ENCODE data around the gene EEF1A2. TPM values are rescaled to one million over a fixed set of nuclear protein-coding genes. Genes with fewer than 3 reads are reported as not detected.

Gene EEF1A2
- total RNA-seq, 1 experiment from 2014 or later: 26.0 TPM

DNA sequence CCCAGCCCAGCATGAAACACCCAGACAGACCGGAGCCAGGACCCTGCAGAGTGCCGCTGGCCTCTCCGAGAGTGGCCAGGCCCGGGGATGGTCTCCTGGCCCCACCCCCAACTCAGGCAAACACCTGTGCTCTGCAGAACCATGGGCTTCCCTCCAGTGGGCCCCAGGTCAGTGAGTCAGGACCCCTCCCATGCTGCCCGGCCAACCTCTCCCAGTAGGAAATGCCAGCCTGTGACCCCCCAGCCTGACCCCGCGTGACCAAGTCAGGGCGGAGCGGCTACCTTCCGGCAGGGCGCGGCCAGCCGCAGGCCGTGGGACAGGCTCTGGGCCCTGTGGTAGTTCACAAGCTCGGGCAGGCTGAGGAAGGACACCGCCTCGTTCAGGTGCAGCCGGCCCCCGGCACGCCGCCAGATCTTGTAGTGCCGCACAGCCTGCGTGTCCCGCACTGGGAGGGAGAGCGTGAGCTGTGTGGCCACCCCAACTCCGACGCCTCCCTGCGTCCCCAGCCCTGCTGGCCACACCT, 35.0 kb upstream of the EEF1A2 start:
- Mint-ChIP-seq H3K4me3 (no peak overlapping the region), H3K9me3 (no peaks in the 10 kb centered on the region), H3K36me3 (no peaks in the 10 kb centered on the region), H3K27me3 (ENCODE audit: low read depth) (no peaks in the 10 kb centered on the region), H3K27ac (no peak overlapping the region), H3K4me1 (0 out of 2 replicates have a peak, but pooled peaks cover 2% of the 10 kb centered on the region)
- TF ChIP-seq, protein P1, sequence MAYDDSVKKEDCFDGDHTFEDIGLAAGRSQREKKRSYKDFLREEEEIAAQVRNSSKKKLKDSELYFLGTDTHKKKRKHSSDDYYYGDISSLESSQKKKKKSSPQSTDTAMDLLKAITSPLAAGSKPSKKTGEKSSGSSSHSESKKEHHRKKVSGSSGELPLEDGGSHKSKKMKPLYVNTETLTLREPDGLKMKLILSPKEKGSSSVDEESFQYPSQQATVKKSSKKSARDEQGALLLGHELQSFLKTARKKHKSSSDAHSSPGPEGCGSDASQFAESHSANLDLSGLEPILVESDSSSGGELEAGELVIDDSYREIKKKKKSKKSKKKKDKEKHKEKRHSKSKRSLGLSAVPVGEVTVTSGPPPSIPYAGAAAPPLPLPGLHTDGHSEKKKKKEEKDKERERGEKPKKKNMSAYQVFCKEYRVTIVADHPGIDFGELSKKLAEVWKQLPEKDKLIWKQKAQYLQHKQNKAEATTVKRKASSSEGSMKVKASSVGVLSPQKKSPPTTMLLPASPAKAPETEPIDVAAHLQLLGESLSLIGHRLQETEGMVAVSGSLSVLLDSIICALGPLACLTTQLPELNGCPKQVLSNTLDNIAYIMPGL (CRISPR knock-in tag; IDR thresholded peaks at IDR 0.05): no peak
- TF ChIP-seq SP1 (CRISPR knock-in tag; conservative IDR thresholded peaks at IDR 0.05): no peak
- no peak for TF ChIP-seq USF1 (CRISPR knock-in tag; IDR thresholded peaks at IDR 0.05)
- no peak for TF ChIP-seq ZNF532 (CRISPR knock-in tag; IDR thresholded peaks at IDR 0.05; ENCODE audit: borderline replicate concordance)
- no peak for TF ChIP-seq HMGA2 (CRISPR knock-in tag; IDR thresholded peaks at IDR 0.05)
- no peak for TF ChIP-seq EMX1 (CRISPR knock-in tag; IDR thresholded peaks at IDR 0.05)
- TF ChIP-seq SOX15 (CRISPR knock-in tag; IDR thresholded peaks at IDR 0.05): no peak
- DNase-seq (ENCODE audit: low spot score): peak; percentile 32
- ChIA-PET CTCF (interaction anchor here (1.3 to 4.8 kb wide), 4 partner anchors 14 to 447 kb away, joined by 5 to 33 read pairs (median 12); partner anchors contain the start of genes PPDPF and PRPF6), POLR2A (interaction anchor here (1.5 kb wide), 1 partner anchor 13 kb away, joined by 5 read pairs; the partner anchor contains the start of gene PPDPF)
- ATAC-seq: no peak

DNA sequence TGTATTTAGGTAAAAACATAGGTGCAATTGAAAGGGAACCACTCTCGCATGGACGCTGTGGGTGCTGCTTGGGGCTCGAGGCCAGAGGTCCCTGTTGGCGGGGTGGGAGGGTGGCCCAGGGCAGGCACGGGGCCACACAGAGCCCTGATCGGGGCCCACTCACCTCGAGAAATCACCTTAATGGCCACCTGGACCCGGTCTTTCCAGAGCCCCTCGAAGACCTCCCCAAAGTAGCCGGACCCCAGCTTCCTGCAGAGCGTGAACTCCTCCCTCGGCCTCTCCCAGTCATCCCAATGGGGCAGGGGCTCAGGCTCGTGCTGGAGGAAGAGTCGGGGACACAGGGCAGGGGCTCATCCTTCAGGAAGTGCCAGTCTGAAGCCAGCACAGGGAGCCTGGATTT, 34.5 kb upstream of the EEF1A2 start:
- H3K4me1 Mint-ChIP-seq: 0 out of 2 replicates have a peak, but pooled peaks cover 2% of the 10 kb centered on the region
- no peaks in the 10 kb centered on the region for H3K36me3 Mint-ChIP-seq
- CTCF ChIA-PET: interaction anchor here (1.8 kb wide), 1 partner anchor 108 kb away, joined by 5 read pairs; no protein-coding TSS in a partner anchor
- no peak overlapping the region for H3K27ac Mint-ChIP-seq
- ATAC-seq (no peak), DNase-seq (ENCODE audit: low spot score) (no peak)
- no peaks in the 10 kb centered on the region for H3K9me3 Mint-ChIP-seq
- no peaks in the 10 kb centered on the region for H3K27me3 Mint-ChIP-seq (ENCODE audit: low read depth)
- POLR2A ChIA-PET: no interaction called here
- no peak overlapping the region for H3K4me3 Mint-ChIP-seq
- TF ChIP-seq, protein P2, sequence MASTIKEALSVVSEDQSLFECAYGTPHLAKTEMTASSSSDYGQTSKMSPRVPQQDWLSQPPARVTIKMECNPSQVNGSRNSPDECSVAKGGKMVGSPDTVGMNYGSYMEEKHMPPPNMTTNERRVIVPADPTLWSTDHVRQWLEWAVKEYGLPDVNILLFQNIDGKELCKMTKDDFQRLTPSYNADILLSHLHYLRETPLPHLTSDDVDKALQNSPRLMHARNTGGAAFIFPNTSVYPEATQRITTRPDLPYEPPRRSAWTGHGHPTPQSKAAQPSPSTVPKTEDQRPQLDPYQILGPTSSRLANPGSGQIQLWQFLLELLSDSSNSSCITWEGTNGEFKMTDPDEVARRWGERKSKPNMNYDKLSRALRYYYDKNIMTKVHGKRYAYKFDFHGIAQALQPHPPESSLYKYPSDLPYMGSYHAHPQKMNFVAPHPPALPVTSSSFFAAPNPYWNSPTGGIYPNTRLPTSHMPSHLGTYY (CRISPR knock-in tag; IDR thresholded peaks at IDR 0.05): no peak
- TF ChIP-seq EMX1 (CRISPR knock-in tag; IDR thresholded peaks at IDR 0.05) (no peak), MYBL2 (CRISPR knock-in tag; IDR thresholded peaks at IDR 0.05) (no peak), ZNF416 (CRISPR knock-in tag; IDR thresholded peaks at IDR 0.05) (no peak), GTF2I (CRISPR knock-in tag; conservative IDR thresholded peaks at IDR 0.05) (no peak), MXD4 (CRISPR knock-in tag; IDR thresholded peaks at IDR 0.05; ENCODE audit: borderline replicate concordance) (no peak), E2F1 (CRISPR knock-in tag; IDR thresholded peaks at IDR 0.05) (no peak), FOXK1 (CRISPR knock-in tag; IDR thresholded peaks at IDR 0.05) (no peak), RELA (CRISPR knock-in tag; IDR thresholded peaks at IDR 0.05; ENCODE audit: borderline replicate concordance) (no peak), CREM (CRISPR knock-in tag; IDR thresholded peaks at IDR 0.05) (no peak), TCF7 (CRISPR knock-in tag; IDR thresholded peaks at IDR 0.05; ENCODE audit: low read depth) (no peak)
- TF ChIP-seq, protein P3, sequence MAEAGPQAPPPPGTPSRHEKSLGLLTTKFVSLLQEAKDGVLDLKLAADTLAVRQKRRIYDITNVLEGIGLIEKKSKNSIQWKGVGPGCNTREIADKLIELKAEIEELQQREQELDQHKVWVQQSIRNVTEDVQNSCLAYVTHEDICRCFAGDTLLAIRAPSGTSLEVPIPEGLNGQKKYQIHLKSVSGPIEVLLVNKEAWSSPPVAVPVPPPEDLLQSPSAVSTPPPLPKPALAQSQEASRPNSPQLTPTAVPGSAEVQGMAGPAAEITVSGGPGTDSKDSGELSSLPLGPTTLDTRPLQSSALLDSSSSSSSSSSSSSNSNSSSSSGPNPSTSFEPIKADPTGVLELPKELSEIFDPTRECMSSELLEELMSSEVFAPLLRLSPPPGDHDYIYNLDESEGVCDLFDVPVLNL (CRISPR knock-in tag; IDR thresholded peaks at IDR 0.05; ENCODE audit: borderline replicate concordance, low read depth): no peak
- TF ChIP-seq, protein P4, sequence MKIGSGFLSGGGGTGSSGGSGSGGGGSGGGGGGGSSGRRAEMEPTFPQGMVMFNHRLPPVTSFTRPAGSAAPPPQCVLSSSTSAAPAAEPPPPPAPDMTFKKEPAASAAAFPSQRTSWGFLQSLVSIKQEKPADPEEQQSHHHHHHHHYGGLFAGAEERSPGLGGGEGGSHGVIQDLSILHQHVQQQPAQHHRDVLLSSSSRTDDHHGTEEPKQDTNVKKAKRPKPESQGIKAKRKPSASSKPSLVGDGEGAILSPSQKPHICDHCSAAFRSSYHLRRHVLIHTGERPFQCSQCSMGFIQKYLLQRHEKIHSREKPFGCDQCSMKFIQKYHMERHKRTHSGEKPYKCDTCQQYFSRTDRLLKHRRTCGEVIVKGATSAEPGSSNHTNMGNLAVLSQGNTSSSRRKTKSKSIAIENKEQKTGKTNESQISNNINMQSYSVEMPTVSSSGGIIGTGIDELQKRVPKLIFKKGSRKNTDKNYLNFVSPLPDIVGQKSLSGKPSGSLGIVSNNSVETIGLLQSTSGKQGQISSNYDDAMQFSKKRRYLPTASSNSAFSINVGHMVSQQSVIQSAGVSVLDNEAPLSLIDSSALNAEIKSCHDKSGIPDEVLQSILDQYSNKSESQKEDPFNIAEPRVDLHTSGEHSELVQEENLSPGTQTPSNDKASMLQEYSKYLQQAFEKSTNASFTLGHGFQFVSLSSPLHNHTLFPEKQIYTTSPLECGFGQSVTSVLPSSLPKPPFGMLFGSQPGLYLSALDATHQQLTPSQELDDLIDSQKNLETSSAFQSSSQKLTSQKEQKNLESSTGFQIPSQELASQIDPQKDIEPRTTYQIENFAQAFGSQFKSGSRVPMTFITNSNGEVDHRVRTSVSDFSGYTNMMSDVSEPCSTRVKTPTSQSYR (CRISPR knock-in tag; IDR thresholded peaks at IDR 0.05): no peak
- TF ChIP-seq, protein P5, sequence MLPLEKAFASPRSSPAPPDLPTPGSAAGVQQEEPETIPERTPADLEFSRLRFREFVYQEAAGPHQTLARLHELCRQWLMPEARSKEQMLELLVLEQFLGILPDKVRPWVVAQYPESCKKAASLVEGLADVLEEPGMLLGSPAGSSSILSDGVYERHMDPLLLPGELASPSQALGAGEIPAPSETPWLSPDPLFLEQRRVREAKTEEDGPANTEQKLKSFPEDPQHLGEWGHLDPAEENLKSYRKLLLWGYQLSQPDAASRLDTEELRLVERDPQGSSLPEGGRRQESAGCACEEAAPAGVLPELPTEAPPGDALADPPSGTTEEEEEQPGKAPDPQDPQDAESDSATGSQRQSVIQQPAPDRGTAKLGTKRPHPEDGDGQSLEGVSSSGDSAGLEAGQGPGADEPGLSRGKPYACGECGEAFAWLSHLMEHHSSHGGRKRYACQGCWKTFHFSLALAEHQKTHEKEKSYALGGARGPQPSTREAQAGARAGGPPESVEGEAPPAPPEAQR (CRISPR knock-in tag; IDR thresholded peaks at IDR 0.05): no peak

All from WTC11 (cell line).